Measurements from ENCODE around the gene SRRM1.

DNA sequence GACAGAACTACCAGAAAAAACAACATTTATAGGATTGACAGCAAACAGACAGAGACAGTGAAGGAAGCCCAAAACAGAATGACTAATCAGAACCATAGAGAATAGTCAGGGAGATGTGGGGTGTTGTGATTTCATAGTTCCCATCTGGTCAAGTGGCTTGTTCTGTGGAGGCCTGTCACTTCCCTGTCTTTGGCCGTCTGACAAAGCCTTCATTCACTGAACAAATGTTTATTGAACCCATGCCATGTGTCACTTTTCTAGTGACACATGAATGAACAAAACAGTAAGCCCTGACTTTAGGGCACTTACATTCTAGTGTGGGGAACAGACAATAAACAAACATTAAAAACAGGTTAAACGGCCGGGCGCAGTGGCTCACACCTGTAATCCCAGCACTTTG, 3.2 kb upstream of the SRRM1 start:
- TF ChIP-seq, protein P1, sequence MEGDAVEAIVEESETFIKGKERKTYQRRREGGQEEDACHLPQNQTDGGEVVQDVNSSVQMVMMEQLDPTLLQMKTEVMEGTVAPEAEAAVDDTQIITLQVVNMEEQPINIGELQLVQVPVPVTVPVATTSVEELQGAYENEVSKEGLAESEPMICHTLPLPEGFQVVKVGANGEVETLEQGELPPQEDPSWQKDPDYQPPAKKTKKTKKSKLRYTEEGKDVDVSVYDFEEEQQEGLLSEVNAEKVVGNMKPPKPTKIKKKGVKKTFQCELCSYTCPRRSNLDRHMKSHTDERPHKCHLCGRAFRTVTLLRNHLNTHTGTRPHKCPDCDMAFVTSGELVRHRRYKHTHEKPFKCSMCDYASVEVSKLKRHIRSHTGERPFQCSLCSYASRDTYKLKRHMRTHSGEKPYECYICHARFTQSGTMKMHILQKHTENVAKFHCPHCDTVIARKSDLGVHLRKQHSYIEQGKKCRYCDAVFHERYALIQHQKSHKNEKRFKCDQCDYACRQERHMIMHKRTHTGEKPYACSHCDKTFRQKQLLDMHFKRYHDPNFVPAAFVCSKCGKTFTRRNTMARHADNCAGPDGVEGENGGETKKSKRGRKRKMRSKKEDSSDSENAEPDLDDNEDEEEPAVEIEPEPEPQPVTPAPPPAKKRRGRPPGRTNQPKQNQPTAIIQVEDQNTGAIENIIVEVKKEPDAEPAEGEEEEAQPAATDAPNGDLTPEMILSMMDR (IDR thresholded peaks at IDR 0.05; ENCODE audit: control extremely low read depth in 1 of 3, insufficient read depth in 1 of 3, low read depth in 1 of 3, low read length in 3 of 3), result no peak
- TF ChIP-seq EZH2 (IDR thresholded peaks at IDR 0.05; ENCODE audit: low read depth, low read length, severe bottlenecking), result no peak
- TF ChIP-seq POLR2A (IDR thresholded peaks at IDR 0.05; ENCODE audit: control extremely low read depth in 1 of 2, low read depth in 2 of 2, low read length in 2 of 2), result no peak
- TF ChIP-seq CHD1 (IDR thresholded peaks at IDR 0.05; ENCODE audit: low read depth, low read length), result no peak
- TF ChIP-seq SUZ12 (IDR thresholded peaks at IDR 0.05; ENCODE audit: low read length), result no peak

Data from H1 (cell line).